ENCODE results near the gene ZNF496. TPM values are rescaled to one million over a fixed set of nuclear protein-coding genes. Genes with fewer than 3 reads are reported as not detected.
A peak's percentile ranks its signal among the peaks of the same experiment; 100 is the strongest.

Gene ZNF496
- total RNA-seq, 1 donor from 2014 or later = 14.8 TPM

- intact Hi-C loops (cut with micrococcal nuclease) = loop anchor here (5.0 to 10.0 kb wide), 3 partner anchors 60 to 767 kb away; partner anchors contain the start of genes CNST, TFB2M and ZNF669
- DNase-seq (ENCODE audit: low spot score) = peak; percentile 32
- H3K4me1 Mint-ChIP-seq (ENCODE audit: low read depth) = peaks cover 15% of the 10 kb centered on the region
- H3K9me3 Mint-ChIP-seq = no peaks in the 10 kb centered on the region
- peaks cover 8% of the 10 kb centered on the region for H3K36me3 Mint-ChIP-seq (ENCODE audit: low read depth)
- H3K27me3 Mint-ChIP-seq (ENCODE audit: insufficient read depth) = no peaks in the 10 kb centered on the region
- no peak overlapping the region for H3K27ac Mint-ChIP-seq
- H3K4me3 Mint-ChIP-seq = peak overlapping the region; percentile 73
These were observed 552 bp upstream of the ZNF496 start for GRCh38 chr1:247332215-247332622.

GRCh38 chr1:247331172-247331524 is 519 bp downstream of the ZNF496 start:
- Mint-ChIP-seq H3K9me3 (no peaks in the 10 kb centered on the region), H3K4me3 (peak overlapping the region; percentile 92), H3K27ac (peak overlapping the region; percentile 90), H3K4me1 (ENCODE audit: low read depth) (peaks cover 23% of the 10 kb centered on the region), H3K27me3 (ENCODE audit: insufficient read depth) (no peaks in the 10 kb centered on the region), H3K36me3 (ENCODE audit: low read depth) (peaks cover 9% of the 10 kb centered on the region)
- peak; percentile 65 for DNase-seq (ENCODE audit: low spot score)
- intact Hi-C loops (cut with micrococcal nuclease) = loop anchor here (1.0 to 10.0 kb wide), 8 partner anchors 9 to 766 kb away; partner anchors contain the start of genes AHCTF1, CNST, TFB2M and ZNF669

GRCh38 chr1:247330548-247331171 is 1.0 kb downstream of the ZNF496 start:
- intact Hi-C loops (cut with micrococcal nuclease) = loop anchor here (1.0 to 10.0 kb wide), 8 partner anchors 8 to 766 kb away; partner anchors contain the start of genes AHCTF1, CNST, TFB2M and ZNF669
- Mint-ChIP-seq H3K4me3 (peak overlapping the region; percentile 92), H3K36me3 (ENCODE audit: low read depth) (peaks cover 9% of the 10 kb centered on the region), H3K4me1 (ENCODE audit: low read depth) (peaks cover 25% of the 10 kb centered on the region), H3K9me3 (no peaks in the 10 kb centered on the region), H3K27me3 (ENCODE audit: insufficient read depth) (no peaks in the 10 kb centered on the region), H3K27ac (peak overlapping the region; percentile 90)
- no peak for DNase-seq (ENCODE audit: low spot score)

- no peaks in the 10 kb centered on the region for H3K27me3 Mint-ChIP-seq (ENCODE audit: insufficient read depth)
- intact Hi-C loops (cut with micrococcal nuclease) = no loop called here
- no peak for DNase-seq (ENCODE audit: low spot score)
- no peak overlapping the region for H3K27ac Mint-ChIP-seq
- peaks cover 9% of the 10 kb centered on the region for H3K36me3 Mint-ChIP-seq (ENCODE audit: low read depth)
- H3K9me3 Mint-ChIP-seq = no peaks in the 10 kb centered on the region
- peak overlapping the region; percentile 92 for H3K4me3 Mint-ChIP-seq
- peaks cover 25% of the 10 kb centered on the region for H3K4me1 Mint-ChIP-seq (ENCODE audit: low read depth)
These were observed 2.5 kb downstream of the ZNF496 start for GRCh38 chr1:247329097-247329617.

GRCh38 chr1:247328311-247328710 is 3.4 kb downstream of the ZNF496 start:
- no peak overlapping the region for H3K27ac Mint-ChIP-seq
- H3K9me3 Mint-ChIP-seq = no peaks in the 10 kb centered on the region
- no peaks in the 10 kb centered on the region for H3K27me3 Mint-ChIP-seq (ENCODE audit: insufficient read depth)
- H3K36me3 Mint-ChIP-seq (ENCODE audit: low read depth) = peaks cover 9% of the 10 kb centered on the region
- peaks cover 25% of the 10 kb centered on the region for H3K4me1 Mint-ChIP-seq (ENCODE audit: low read depth)
- intact Hi-C loops (cut with micrococcal nuclease) = no loop called here
- no peak overlapping the region for H3K4me3 Mint-ChIP-seq
- no peak for DNase-seq (ENCODE audit: low spot score)

- Mint-ChIP-seq H3K27ac (no peak overlapping the region), H3K36me3 (ENCODE audit: low read depth) (peaks cover 11% of the 10 kb centered on the region), H3K27me3 (ENCODE audit: insufficient read depth) (no peaks in the 10 kb centered on the region), H3K4me3 (no peak overlapping the region), H3K4me1 (ENCODE audit: low read depth) (peaks cover 32% of the 10 kb centered on the region), H3K9me3 (no peaks in the 10 kb centered on the region)
- DNase-seq (ENCODE audit: low spot score) = no peak
- intact Hi-C loops (cut with micrococcal nuclease) = no loop called here
These were observed 5.1 kb downstream of the ZNF496 start for GRCh38 chr1:247326411-247327130.

GRCh38 chr1:247324923-247325322 is 6.7 kb downstream of the ZNF496 start:
- H3K27me3 Mint-ChIP-seq (ENCODE audit: insufficient read depth) = no peaks in the 10 kb centered on the region
- H3K27ac Mint-ChIP-seq = no peak overlapping the region
- peaks cover 24% of the 10 kb centered on the region for H3K4me1 Mint-ChIP-seq (ENCODE audit: low read depth)
- no peaks in the 10 kb centered on the region for H3K9me3 Mint-ChIP-seq
- intact Hi-C loops (cut with micrococcal nuclease) = no loop called here
- H3K4me3 Mint-ChIP-seq = no peak overlapping the region
- H3K36me3 Mint-ChIP-seq (ENCODE audit: low read depth) = peaks cover 6% of the 10 kb centered on the region
- no peak for DNase-seq (ENCODE audit: low spot score)

- Mint-ChIP-seq H3K36me3 (ENCODE audit: low read depth) (peaks cover 7% of the 10 kb centered on the region), H3K27ac (no peak overlapping the region), H3K4me1 (ENCODE audit: low read depth) (peaks cover 24% of the 10 kb centered on the region), H3K27me3 (ENCODE audit: insufficient read depth) (no peaks in the 10 kb centered on the region), H3K9me3 (no peaks in the 10 kb centered on the region), H3K4me3 (no peak overlapping the region)
- intact Hi-C loops (cut with micrococcal nuclease) = no loop called here
- DNase-seq (ENCODE audit: low spot score) = no peak
These were observed 7.4 kb downstream of the ZNF496 start for GRCh38 chr1:247324204-247324787.

- peak overlapping the region; percentile 50 for H3K27ac Mint-ChIP-seq
- no peak overlapping the region for H3K4me3 Mint-ChIP-seq
- DNase-seq (ENCODE audit: low spot score) = no peak
These were observed 8.6 kb downstream of the ZNF496 start for GRCh38 chr1:247322849-247323586.

GRCh38 chr1:247322442-247322841 is 9.2 kb downstream of the ZNF496 start:
- Mint-ChIP-seq H3K4me3 (no peak overlapping the region), H3K36me3 (ENCODE audit: low read depth) (peaks cover 10% of the 10 kb centered on the region), H3K27ac (peak overlapping the region; percentile 50), H3K9me3 (no peaks in the 10 kb centered on the region), H3K4me1 (ENCODE audit: low read depth) (peaks cover 24% of the 10 kb centered on the region), H3K27me3 (ENCODE audit: insufficient read depth) (no peaks in the 10 kb centered on the region)
- no peak for DNase-seq (ENCODE audit: low spot score)
- intact Hi-C loops (cut with micrococcal nuclease) = loop anchor here (1.0 to 2.0 kb wide), 2 partner anchors 9 to 110 kb away; partner anchors contain the start of gene ZNF496

More at GRCh38 chr1:247322849-247323586, 8.6 kb downstream of the ZNF496 start:
- Mint-ChIP-seq H3K36me3 (ENCODE audit: low read depth) (peaks cover 8% of the 10 kb centered on the region), H3K27me3 (ENCODE audit: insufficient read depth) (no peaks in the 10 kb centered on the region), H3K9me3 (no peaks in the 10 kb centered on the region), H3K4me1 (ENCODE audit: low read depth) (peaks cover 24% of the 10 kb centered on the region)
- intact Hi-C loops (cut with micrococcal nuclease) = loop anchor here (1.0 to 2.0 kb wide), 2 partner anchors 8 to 110 kb away; partner anchors contain the start of gene ZNF496

GRCh38 chr1:247317702-247318101 is 14.0 kb downstream of the ZNF496 start:
- intact Hi-C loops (cut with micrococcal nuclease) = no loop called here
- no peak overlapping the region for H3K27ac Mint-ChIP-seq
- H3K9me3 Mint-ChIP-seq = no peaks in the 10 kb centered on the region
- no peaks in the 10 kb centered on the region for H3K27me3 Mint-ChIP-seq (ENCODE audit: insufficient read depth)
- peaks cover 7% of the 10 kb centered on the region for H3K36me3 Mint-ChIP-seq (ENCODE audit: low read depth)
- H3K4me3 Mint-ChIP-seq = no peak overlapping the region
- H3K4me1 Mint-ChIP-seq (ENCODE audit: low read depth) = peaks cover 7% of the 10 kb centered on the region
- DNase-seq (ENCODE audit: low spot score) = no peak

GRCh38 chr1:247316590-247317197 is 15.0 kb downstream of the ZNF496 start:
- Mint-ChIP-seq H3K36me3 (ENCODE audit: low read depth) (peaks cover 4% of the 10 kb centered on the region), H3K27me3 (ENCODE audit: insufficient read depth) (no peaks in the 10 kb centered on the region), H3K4me1 (ENCODE audit: low read depth) (no peaks in the 10 kb centered on the region), H3K27ac (no peak overlapping the region), H3K9me3 (no peaks in the 10 kb centered on the region), H3K4me3 (no peak overlapping the region)
- DNase-seq (ENCODE audit: low spot score) = no peak
- intact Hi-C loops (cut with micrococcal nuclease) = no loop called here

Data from activated T-helper 1 cell treated with anti-CD3 and anti-CD28 coated beads, Interleukin-12 subunit alpha, Interleukin-12 subunit beta, Interleukin-2, Interleukin-4 antibody, amounts not matched to agents 30 ng/mL and 10 ng/mL and 1 ng/mL, durations not matched to agents 14 hours and 24 hours and 36 hours (primary cell).